ENCODE data around the gene NBR1.

GRCh38 chr17:43215341-43215740 lies 44.3 kb downstream of the NBR1 start:
- TF ChIP-seq CEBPB (IDR thresholded peaks at IDR 0.05; ENCODE audit: low read depth, low read length) (no peak), FOS (IDR thresholded peaks at IDR 0.05; ENCODE audit: low read depth, low read length) (no peak), CTCF (conservative IDR thresholded peaks at IDR 0.05; ENCODE audit: low read depth, low read length) (no peak), ELK1 (IDR thresholded peaks at IDR 0.05; ENCODE audit: borderline replicate concordance, low read depth, low read length) (no peak), POLR2A (IDR thresholded peaks at IDR 0.05; ENCODE audit: low read depth, low read length) (no peak)
